HepG2 (cell line): ENCODE measurements around the gene FAM168A. TPM values are rescaled to one million over a fixed set of nuclear protein-coding genes. Genes with fewer than 3 reads are reported as not detected.

Experiments
- ATAC-seq: fragments of 200-7000 bp; cut with Tn5 transposase; 3 replicates; pipeline ENCODE4 v1.9.1; 2020; ENCODE audit warnings: mild to moderate bottlenecking, moderate library complexity
- BruUV-seq: library from RNA; stranded (reverse); fragments of 400-500 nt; replicated peaks from 2 replicates; lab custom pipeline; 2021; lab: Mats Ljungman, UMichigan
- CTCF ChIA-PET: fragments of 300-600 bp; formaldehyde crosslinking; extraction: SDS; loops from one replicate; lab custom pipeline; 2021; ENCODE audit warnings: low total read pairs, inconsistent platforms, low intra/inter-chr PET ratio; lab: Yijun Ruan, JAX
- POLR2A ChIA-PET: fragments of 350-600 bp; sonication (Branson Sonifier 250); formaldehyde crosslinking; loops from one replicate; lab custom pipeline; 2020; ENCODE audit warnings: antibody characterized with exemption, inconsistent platforms; lab: Yijun Ruan, JAX
- DNase-seq: peaks from one replicate; pipeline ENCODE4 v3.0.0-alpha.2; 2015; ENCODE audit warnings: low spot score
- FAIRE-seq: peaks from 3 replicates; lab custom pipeline; 2011; peaks lifted over from hg19 to GRCh38; lab: Jason Lieb, UNC
- H2AFZ ChIP-seq: one replicate; pipeline ENCODE4 v1.6.1; 2011; ENCODE audit warnings: low read length, inconsistent platforms
- H3K27ac ChIP-seq: fragments of 300-600 bp; 3 replicates; pipeline ENCODE4 v1.8.0; 2011; ENCODE audit warnings: mixed run types, mild to moderate bottlenecking, mixed read lengths, low read length, inconsistent platforms; ENCODE audit not compliant: insufficient read depth; ENCODE audit errors: extremely low read length
- H3K27me3 ChIP-seq, 2 experiments: fragments of 200-600 bp in 1 of 2; 2 replicates in 1 of 2; 3 replicates in 1 of 2; pipeline versions ENCODE4 v1.6.0 to v1.8.0; 2011; ENCODE audit warnings: low read length in 2 of 2, mild to moderate bottlenecking in 2 of 2, moderate library complexity in 2 of 2, inconsistent platforms in 1 of 2; ENCODE audit not compliant: insufficient read depth in 2 of 2, control insufficient read depth in 1 of 2
- H3K36me3 ChIP-seq, 2 experiments: fragments of 200-600 bp in 1 of 2; replicated peaks in 1 of 2; 2 replicates in 1 of 2; 3 replicates in 1 of 2; pipeline versions ENCODE4 v1.5.1 to v1.8.0; 2011; ENCODE audit warnings: low read length in 2 of 2, inconsistent platforms in 1 of 2; ENCODE audit not compliant: insufficient read depth in 2 of 2, control insufficient read depth in 1 of 2
- H3K4me1 ChIP-seq: 2 replicates; pipeline ENCODE4 v1.5.1; 2012; ENCODE audit warnings: low read length, inconsistent platforms; ENCODE audit not compliant: insufficient read depth
- H3K4me2 ChIP-seq: 2 replicates; pipeline ENCODE4 v1.6.0; 2011; ENCODE audit warnings: low read depth, low read length, inconsistent platforms
- H3K4me3 ChIP-seq, 3 experiments: fragments of 200-600 bp in 1 of 3; sonication (generic), shearing (Covaris generic) in 1 of 3; replicated peaks in 1 of 3; 2 replicates each; pipeline ENCODE4 v1.5.1; 2011 to 2016; ENCODE audit warnings: low read length in 3 of 3, inconsistent platforms in 2 of 3, low read depth in 2 of 3, mild to moderate bottlenecking in 2 of 3, control low read depth in 1 of 3, mixed read lengths in 1 of 3; ENCODE audit not compliant: insufficient read depth in 1 of 3
- H3K79me2 ChIP-seq: one replicate; pipeline ENCODE4 v1.6.1; 2011; ENCODE audit warnings: low read length, inconsistent platforms; ENCODE audit not compliant: insufficient read depth
- H3K9ac ChIP-seq: 2 replicates; pipeline ENCODE4 v1.6.0; 2011; ENCODE audit warnings: mild to moderate bottlenecking, low read depth, low read length, inconsistent platforms; ENCODE audit not compliant: insufficient read depth
- H3K9me3 ChIP-seq: 2 replicates; pipeline ENCODE4 v1.5.1; 2012; ENCODE audit warnings: mild to moderate bottlenecking, low read length
- H4K20me1 ChIP-seq: 2 replicates; pipeline ENCODE4 v1.6.0; 2011; ENCODE audit warnings: inconsistent platforms, mild to moderate bottlenecking, low read length, moderate library complexity; ENCODE audit not compliant: insufficient read depth
- JUN ChIP-seq: sonication (generic); formaldehyde crosslinking; IDR thresholded peaks from 2 replicates; pipeline ENCODE4 v1.4.0; 2020; ENCODE audit warnings: mild to moderate bottlenecking, missing genetic modification reagents
- KLF15 ChIP-seq: sonication (generic); formaldehyde crosslinking; IDR thresholded peaks from 2 replicates; pipeline ENCODE4 v1.8.1; 2023; ENCODE audit warnings: borderline replicate concordance, mild to moderate bottlenecking, inconsistent platforms, missing genetic modification reagents, mixed read lengths
- MXD4 ChIP-seq: IDR thresholded peaks from 2 replicates; pipeline ENCODE4 v1.6.1; 2016; ENCODE audit warnings: mild to moderate bottlenecking, missing biosample characterization, missing genetic modification reagents
- NBN ChIP-seq: fragments of 450-650 bp; conservative IDR thresholded peaks from 2 replicates; pipeline ENCODE4 v1.6.1; 2017
- RORA ChIP-seq: sonication (generic); formaldehyde crosslinking; IDR thresholded peaks from 2 replicates; pipeline ENCODE4 v1.5.0; 2020; ENCODE audit warnings: mild to moderate bottlenecking, missing genetic modification reagents, moderate library complexity
- ZBED4 ChIP-seq: sonication (generic); formaldehyde crosslinking; IDR thresholded peaks from 2 replicates; pipeline ENCODE4 v1.4.0; 2020; ENCODE audit warnings: missing genetic modification reagents, borderline replicate concordance
- ZBTB4 ChIP-seq: sonication (generic); formaldehyde crosslinking; IDR thresholded peaks from 2 replicates; pipeline ENCODE4 v1.4.0; 2020; ENCODE audit warnings: missing genetic modification reagents, mild to moderate bottlenecking, borderline replicate concordance
- ZNF3 ChIP-seq: IDR thresholded peaks from 2 replicates; pipeline ENCODE4 v1.7.0; 2017; ENCODE audit warnings: inconsistent platforms
- ZNF800 ChIP-seq: sonication (generic); formaldehyde crosslinking; IDR thresholded peaks from 2 replicates; pipeline ENCODE4 v1.4.0; 2020; ENCODE audit warnings: missing genetic modification reagents
- WGBS: methylation state at CpG from one replicate; pipeline ENCODE4 v1.1.6; 2017; ENCODE audit warnings: low lambda C conversion rate; 5-methylcytosine and 5-hydroxymethylcytosine counted together
- in situ Hi-C: cut with HindIII; loops from 2 replicates; pipeline ENCODE4 v1.10.0; 2017; ENCODE audit warnings: low pct_unique_long_range_greater_than_20kb; ENCODE audit not compliant: extremely low pct_ligation_motif_present
- intact Hi-C: fragments of 100-400 bp; cut with micrococcal nuclease; formaldehyde crosslinking; loops from one replicate; pipeline ENCODE4 v1.10.0; 2022; ENCODE audit not compliant: unreplicated experiment
- polyA plus RNA-seq, 8 experiments: library from polyadenylated mRNA; depleted of rRNA in 3 of 8; stranded (reverse) in 7 of 8; unstranded in 1 of 8; fragments of >200 nt; fragmentation: Illumina TruSeq in 4 of 8; extraction: Trizol in 4 of 8; gene quantifications; 2 replicates each; pipeline versions ENCODE4 v1.2.1 to v1.2.3, GENCODE V29; 2011 to 2016; ENCODE audit warnings: low read depth in 4 of 8, missing spikeins in 1 of 8, mixed read lengths in 1 of 8; ENCODE audit not compliant: insufficient read depth in 1 of 8
- total RNA-seq, 5 experiments: library from RNA; depleted of rRNA; stranded (reverse); fragments of >200 nt; fragmentation: Illumina TruSeq; extraction: Trizol; gene quantifications; 2 replicates each; pipeline ENCODE4 v1.2.3, GENCODE V29; 2016; ENCODE audit warnings: low read depth in 1 of 5

Gene FAM168A
- total and polyA plus RNA-seq, 2 of the 13 experiments (the other 11 are each of a cell fraction or from before 2014, with no cell fraction given): 13.9 to 15.8 TPM

GRCh38 chr11:73415854-73416615 lies 181.9 kb downstream of the FAM168A start:
- Histone ChIP-seq H3K9ac (no peak overlapping the region), H3K27me3 (no peaks in the 10 kb centered on the region), H3K27ac (no peak overlapping the region), H4K20me1 (no peaks in the 10 kb centered on the region), H3K4me1 (peaks cover 33% of the 10 kb centered on the region), H3K36me3 (peaks cover 2 to 5% of the 10 kb centered on the region in 2 experiments; a peak in 3 of 5 replicates), H3K4me2 (no peak overlapping the region), H3K9me3 (no peaks in the 10 kb centered on the region), H2AFZ (no peak overlapping the region), H3K79me2 (no peaks in the 10 kb centered on the region), H3K4me3 (no peak overlapping the region)
- BruUV-seq: no TSS peak
- 66% methylated on average over 4 of the region's 4 CpGs for WGBS
- FAIRE-seq (no peak), DNase-seq (no peak), ATAC-seq (peak; percentile 52; the same call in 2 of the 3 replicates)
- ChIA-PET POLR2A (no interaction called here), CTCF (no interaction called here)
- intact Hi-C loops: loop anchor here (5.0 kb wide), 1 partner anchor 516 kb away; no protein-coding TSS in a partner anchor
- no peak for TF ChIP-seq KLF15 (CRISPR knock-in tag)
- no peak for TF ChIP-seq ZNF3 (CRISPR knock-in tag)
- TF ChIP-seq JUN (CRISPR knock-in tag): no peak
- no peak for TF ChIP-seq ZNF800
- no peak for TF ChIP-seq ZBTB4
- TF ChIP-seq ZBED4 (CRISPR knock-in tag): no peak
- no peak for TF ChIP-seq RORA (CRISPR knock-in tag)
- no peak for TF ChIP-seq NBN
- TF ChIP-seq MXD4 (CRISPR knock-in tag): no peak
- in situ Hi-C loops: no loop called here
